ENCODE results near the gene TSPYL6. TPM values are rescaled to one million over a fixed set of nuclear protein-coding genes. Genes with fewer than 3 reads are reported as not detected.
"Not testable (repeated sequence)": the region's sequence is repeated elsewhere in the genome, so short reads cannot be mapped to it uniquely, and the experiment has no call there.

Gene TSPYL6
- total and polyA plus RNA-seq, 2 experiments from 2014 or later: not detected

GRCh38 chr2:54274781-54275242 lies 18.8 kb upstream of the TSPYL6 start:
- Histone ChIP-seq H3K4me1 (ENCODE audit: low read depth) (no peaks in the 10 kb centered on the region), H3K4me3 (no peak overlapping the region), H3K9me3 (ENCODE audit: low read depth) (no peaks in the 10 kb centered on the region), H3K36me3 (no peaks in the 10 kb centered on the region), H3K27ac (no peak overlapping the region), H3K27me3 (no peaks in the 10 kb centered on the region)
- DNase-seq (ENCODE audit: low read depth in 1 of 2, low spot score in 1 of 2): peak in 1 of 2 donors; percentile 79
- no peak for TF ChIP-seq CTCF (IDR thresholded peaks at IDR 0.05; ENCODE audit: low read depth, low read length)

GRCh38 chr2:54271843-54272627 lies 16.0 kb upstream of the TSPYL6 start:
- Histone ChIP-seq H3K27me3 (no peaks in the 10 kb centered on the region), H3K36me3 (no peaks in the 10 kb centered on the region), H3K9me3 (ENCODE audit: low read depth) (no peaks in the 10 kb centered on the region), H3K27ac (no peak overlapping the region), H3K4me3 (no peak overlapping the region), H3K4me1 (ENCODE audit: low read depth) (no peaks in the 10 kb centered on the region)
- DNase-seq (ENCODE audit: low read depth in 1 of 2, low spot score in 1 of 2): no peak
- TF ChIP-seq CTCF (IDR thresholded peaks at IDR 0.05; ENCODE audit: low read depth, low read length): no peak

- no peaks in the 10 kb centered on the region for H3K27me3 ChIP-seq
- H3K36me3 ChIP-seq: no peaks in the 10 kb centered on the region
- no peak for TF ChIP-seq CTCF (IDR thresholded peaks at IDR 0.05; ENCODE audit: low read depth, low read length)
- H3K4me3 ChIP-seq: no peak overlapping the region
- no peak overlapping the region for H3K27ac ChIP-seq
- DNase-seq (ENCODE audit: low read depth in 1 of 2, low spot score in 1 of 2): no peak
- H3K4me1 ChIP-seq (ENCODE audit: low read depth): no peaks in the 10 kb centered on the region
- no peaks in the 10 kb centered on the region for H3K9me3 ChIP-seq (ENCODE audit: low read depth)
Observed at GRCh38 chr2:54271189-54271588, 15.2 kb upstream of the TSPYL6 start.

- no peak for TF ChIP-seq CTCF (IDR thresholded peaks at IDR 0.05; ENCODE audit: low read depth, low read length)
- Histone ChIP-seq H3K9me3 (ENCODE audit: low read depth) (no peaks in the 10 kb centered on the region), H3K27me3 (no peaks in the 10 kb centered on the region), H3K4me3 (no peak overlapping the region), H3K27ac (no peak overlapping the region), H3K4me1 (ENCODE audit: low read depth) (no peaks in the 10 kb centered on the region), H3K36me3 (no peaks in the 10 kb centered on the region)
- DNase-seq (ENCODE audit: low read depth in 1 of 2, low spot score in 1 of 2): no peak
Observed at GRCh38 chr2:54267577-54267976, 11.5 kb upstream of the TSPYL6 start.

- not testable (repeated sequence) for H3K27me3 ChIP-seq; H3K27ac ChIP-seq; H3K4me3 ChIP-seq; H3K9me3 ChIP-seq (ENCODE audit: low read depth); DNase-seq (ENCODE audit: low read depth in 1 of 2, low spot score in 1 of 2); H3K4me1 ChIP-seq (ENCODE audit: low read depth); H3K36me3 ChIP-seq
Observed at GRCh38 chr2:54265081-54265480, 9.1 kb upstream of the TSPYL6 start.

GRCh38 chr2:54262015-54262765 lies 6.2 kb upstream of the TSPYL6 start:
- no peaks in the 10 kb centered on the region for H3K36me3 ChIP-seq
- H3K4me1 ChIP-seq (ENCODE audit: low read depth): no peaks in the 10 kb centered on the region
- peak; percentile 11 to 30 for DNase-seq (ENCODE audit: low read depth in 1 of 2, low spot score in 1 of 2)
- no peak for TF ChIP-seq CTCF (IDR thresholded peaks at IDR 0.05; ENCODE audit: low read depth, low read length)
- no peak overlapping the region for H3K4me3 ChIP-seq
- H3K27me3 ChIP-seq: no peaks in the 10 kb centered on the region
- H3K27ac ChIP-seq: no peak overlapping the region
- no peaks in the 10 kb centered on the region for H3K9me3 ChIP-seq (ENCODE audit: low read depth)

Data from cardiac muscle cell (in vitro differentiated cells and primary cell).